HL-60 (cell line): ENCODE measurements around the gene ANGPT4.

Experiments used
- GABPA ChIP-seq: IDR thresholded peaks from 2 replicates; pipeline ENCODE4 v1.6.1; 2012; ENCODE audit warnings: low read depth
- POLR2AphosphoS5 ChIP-seq: IDR thresholded peaks from 2 replicates; pipeline ENCODE4 v1.6.1; 2012; ENCODE audit warnings: low read depth
- TF ChIP-seq, protein P1 (sequence below): IDR thresholded peaks from one replicate; pipeline ENCODE4 v1.5.1; 2011; ENCODE audit warnings: low read length, control low read depth, inconsistent platforms; ENCODE audit not compliant: insufficient read depth
- TF ChIP-seq, protein P2 (sequence below): IDR thresholded peaks from 2 replicates; pipeline ENCODE4 v1.6.1; 2012; ENCODE audit warnings: low read depth; ENCODE audit not compliant: insufficient replicate concordance

DNA sequence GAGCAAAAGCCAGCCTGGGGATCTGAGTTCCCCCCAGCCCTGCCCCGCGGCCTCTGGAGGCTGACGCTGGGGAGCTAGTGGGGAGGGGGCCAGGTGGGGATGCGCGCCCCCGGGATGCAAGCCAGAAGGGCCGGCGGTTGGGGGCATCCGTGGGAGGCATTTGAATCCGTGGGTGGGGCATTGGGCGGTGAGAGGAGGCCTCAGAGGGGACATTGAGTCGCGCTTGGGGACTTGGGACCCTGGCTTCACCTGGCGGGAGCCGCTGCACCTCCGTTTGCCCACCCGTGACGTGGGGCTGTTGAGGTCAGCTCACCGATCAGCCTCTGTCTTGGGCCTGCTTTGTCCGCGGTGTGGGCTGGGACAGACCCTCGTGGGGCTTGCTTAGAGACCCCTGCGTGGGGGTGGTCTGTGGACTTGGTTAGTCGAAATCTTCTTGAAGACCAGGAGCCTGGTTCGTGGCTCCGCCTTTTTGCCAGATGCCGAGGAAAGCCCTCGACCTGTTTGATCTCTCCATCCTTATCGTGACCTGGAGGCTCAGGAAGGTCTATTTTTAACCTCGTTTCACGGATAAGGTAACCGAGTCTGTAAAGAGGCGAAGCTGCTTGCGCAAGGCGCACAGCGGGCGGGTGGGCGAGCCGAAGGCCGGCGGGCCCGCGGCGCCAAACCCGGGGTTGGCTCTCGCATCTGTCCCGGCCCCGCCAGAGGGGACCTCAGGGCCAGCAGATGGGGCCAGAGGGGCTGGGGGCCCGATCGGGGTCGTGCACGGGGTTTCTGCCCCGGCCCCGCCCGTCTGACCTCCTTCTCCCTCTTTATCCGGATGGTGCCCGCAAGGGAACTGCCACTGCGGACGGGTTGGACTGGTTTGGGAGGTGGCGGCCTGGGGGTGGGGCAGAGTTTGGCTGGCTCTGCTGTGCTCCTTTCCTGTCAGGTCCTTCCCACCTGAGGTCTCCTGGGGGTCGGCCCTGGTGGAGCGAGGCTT is 74.3 kb downstream of the ANGPT4 start:
- TF ChIP-seq, protein P1, sequence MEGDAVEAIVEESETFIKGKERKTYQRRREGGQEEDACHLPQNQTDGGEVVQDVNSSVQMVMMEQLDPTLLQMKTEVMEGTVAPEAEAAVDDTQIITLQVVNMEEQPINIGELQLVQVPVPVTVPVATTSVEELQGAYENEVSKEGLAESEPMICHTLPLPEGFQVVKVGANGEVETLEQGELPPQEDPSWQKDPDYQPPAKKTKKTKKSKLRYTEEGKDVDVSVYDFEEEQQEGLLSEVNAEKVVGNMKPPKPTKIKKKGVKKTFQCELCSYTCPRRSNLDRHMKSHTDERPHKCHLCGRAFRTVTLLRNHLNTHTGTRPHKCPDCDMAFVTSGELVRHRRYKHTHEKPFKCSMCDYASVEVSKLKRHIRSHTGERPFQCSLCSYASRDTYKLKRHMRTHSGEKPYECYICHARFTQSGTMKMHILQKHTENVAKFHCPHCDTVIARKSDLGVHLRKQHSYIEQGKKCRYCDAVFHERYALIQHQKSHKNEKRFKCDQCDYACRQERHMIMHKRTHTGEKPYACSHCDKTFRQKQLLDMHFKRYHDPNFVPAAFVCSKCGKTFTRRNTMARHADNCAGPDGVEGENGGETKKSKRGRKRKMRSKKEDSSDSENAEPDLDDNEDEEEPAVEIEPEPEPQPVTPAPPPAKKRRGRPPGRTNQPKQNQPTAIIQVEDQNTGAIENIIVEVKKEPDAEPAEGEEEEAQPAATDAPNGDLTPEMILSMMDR, result no peak
- TF ChIP-seq, protein P2, sequence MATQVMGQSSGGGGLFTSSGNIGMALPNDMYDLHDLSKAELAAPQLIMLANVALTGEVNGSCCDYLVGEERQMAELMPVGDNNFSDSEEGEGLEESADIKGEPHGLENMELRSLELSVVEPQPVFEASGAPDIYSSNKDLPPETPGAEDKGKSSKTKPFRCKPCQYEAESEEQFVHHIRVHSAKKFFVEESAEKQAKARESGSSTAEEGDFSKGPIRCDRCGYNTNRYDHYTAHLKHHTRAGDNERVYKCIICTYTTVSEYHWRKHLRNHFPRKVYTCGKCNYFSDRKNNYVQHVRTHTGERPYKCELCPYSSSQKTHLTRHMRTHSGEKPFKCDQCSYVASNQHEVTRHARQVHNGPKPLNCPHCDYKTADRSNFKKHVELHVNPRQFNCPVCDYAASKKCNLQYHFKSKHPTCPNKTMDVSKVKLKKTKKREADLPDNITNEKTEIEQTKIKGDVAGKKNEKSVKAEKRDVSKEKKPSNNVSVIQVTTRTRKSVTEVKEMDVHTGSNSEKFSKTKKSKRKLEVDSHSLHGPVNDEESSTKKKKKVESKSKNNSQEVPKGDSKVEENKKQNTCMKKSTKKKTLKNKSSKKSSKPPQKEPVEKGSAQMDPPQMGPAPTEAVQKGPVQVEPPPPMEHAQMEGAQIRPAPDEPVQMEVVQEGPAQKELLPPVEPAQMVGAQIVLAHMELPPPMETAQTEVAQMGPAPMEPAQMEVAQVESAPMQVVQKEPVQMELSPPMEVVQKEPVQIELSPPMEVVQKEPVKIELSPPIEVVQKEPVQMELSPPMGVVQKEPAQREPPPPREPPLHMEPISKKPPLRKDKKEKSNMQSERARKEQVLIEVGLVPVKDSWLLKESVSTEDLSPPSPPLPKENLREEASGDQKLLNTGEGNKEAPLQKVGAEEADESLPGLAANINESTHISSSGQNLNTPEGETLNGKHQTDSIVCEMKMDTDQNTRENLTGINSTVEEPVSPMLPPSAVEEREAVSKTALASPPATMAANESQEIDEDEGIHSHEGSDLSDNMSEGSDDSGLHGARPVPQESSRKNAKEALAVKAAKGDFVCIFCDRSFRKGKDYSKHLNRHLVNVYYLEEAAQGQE, result no peak
- TF ChIP-seq POLR2AphosphoS5 (no peak), GABPA (no peak)
